Measurements from ENCODE around the gene AFAP1.
A peak's percentile ranks its signal among the peaks of the same experiment; 100 is the strongest.

The AFAP1 gene

GRCh38 chr4:7802093-7802726 is 137.5 kb downstream of the AFAP1 start:
- peak; percentile 82 for DNase-seq (ENCODE audit: low spot score)

- DNase-seq (ENCODE audit: low spot score), result no peak
Observed at GRCh38 chr4:7801641-7802040, 138.0 kb downstream of the AFAP1 start.

GRCh38 chr4:7801001-7801400 is 138.7 kb downstream of the AFAP1 start:
- DNase-seq (ENCODE audit: low spot score), result no peak

GRCh38 chr4:7800410-7800809 is 139.3 kb downstream of the AFAP1 start:
- no peak for DNase-seq (ENCODE audit: low spot score)

- no peak for DNase-seq (ENCODE audit: low spot score)
Observed at GRCh38 chr4:7799736-7800135, 139.9 kb downstream of the AFAP1 start.

GRCh38 chr4:7799306-7799705 is 140.4 kb downstream of the AFAP1 start:
- DNase-seq (ENCODE audit: low spot score), result no peak

- DNase-seq (ENCODE audit: low spot score), result no peak
Observed at GRCh38 chr4:7798178-7798995, 141.3 kb downstream of the AFAP1 start.

- no peak for DNase-seq (ENCODE audit: low spot score)
Observed at GRCh38 chr4:7797330-7797729, 142.3 kb downstream of the AFAP1 start.

- no peak for DNase-seq (ENCODE audit: low spot score)
Observed at GRCh38 chr4:7795983-7796382, 143.7 kb downstream of the AFAP1 start.

- DNase-seq (ENCODE audit: low spot score), result no peak
Observed at GRCh38 chr4:7793186-7793585, 146.5 kb downstream of the AFAP1 start.

GRCh38 chr4:7792616-7793015 is 147.0 kb downstream of the AFAP1 start:
- no peak for DNase-seq (ENCODE audit: low spot score)

- no peak for DNase-seq (ENCODE audit: low spot score)
Observed at GRCh38 chr4:7790999-7791398, 148.7 kb downstream of the AFAP1 start.

- no peak for DNase-seq (ENCODE audit: low spot score)
Observed at GRCh38 chr4:7790023-7790422, 149.6 kb downstream of the AFAP1 start.

GRCh38 chr4:7788694-7789425 is 150.8 kb downstream of the AFAP1 start:
- no peak for DNase-seq (ENCODE audit: low spot score)

- DNase-seq (ENCODE audit: low spot score), result no peak
Observed at GRCh38 chr4:7788193-7788592, 151.5 kb downstream of the AFAP1 start.

GRCh38 chr4:7787681-7788141 is 151.9 kb downstream of the AFAP1 start:
- no peak for DNase-seq (ENCODE audit: low spot score)

GRCh38 chr4:7787067-7787466 is 152.6 kb downstream of the AFAP1 start:
- no peak for DNase-seq (ENCODE audit: low spot score)

- DNase-seq (ENCODE audit: low spot score), result no peak
Observed at GRCh38 chr4:7786517-7786916, 153.1 kb downstream of the AFAP1 start.

GRCh38 chr4:7786040-7786439 is 153.6 kb downstream of the AFAP1 start:
- no peak for DNase-seq (ENCODE audit: low spot score)

GRCh38 chr4:7785017-7785416 is 154.6 kb downstream of the AFAP1 start:
- DNase-seq (ENCODE audit: low spot score), result peak; percentile 69

- DNase-seq (ENCODE audit: low spot score), result no peak
Observed at GRCh38 chr4:7784131-7784870, 155.4 kb downstream of the AFAP1 start.

GRCh38 chr4:7783541-7783940 is 156.1 kb downstream of the AFAP1 start:
- DNase-seq (ENCODE audit: low spot score), result no peak
